Gastrocnemius medialis (tissue), 4 donors: ENCODE data around the gene PPP4C.

Source experiments
- CTCF ChIP-seq, 5 experiments: fragments of 450-650 bp in 3 of 5; fragments of 200-600 bp in 2 of 5; sonication (generic) in 2 of 5; IDR thresholded peaks in 4 of 5; conservative IDR thresholded peaks in 1 of 5; 1 replicate in 4 of 5; 2 replicates in 1 of 5; pipeline ENCODE4 v1.5.1; 2016 to 2019; ENCODE audit warnings: antibody characterized with exemption in 5 of 5, mild to moderate bottlenecking in 3 of 5, moderate library complexity in 3 of 5
- POLR2A ChIP-seq, 2 donors: fragments of 450-650 bp; IDR thresholded peaks; one replicate each; pipeline ENCODE4 v1.6.1; 2017; ENCODE audit warnings: antibody characterized with exemption in 2 of 2, mild to moderate bottlenecking in 2 of 2, moderate library complexity in 2 of 2

GRCh38 chr16:30054959-30055553 lies 20.7 kb upstream of the PPP4C start:
- peak in 2 of 5 experiments; percentile 8 to 24 for TF ChIP-seq CTCF (IDR thresholded peaks at IDR 0.05 in 4 of 5, conservative IDR thresholded peaks at IDR 0.05 in 1 of 5)
- no peak for TF ChIP-seq POLR2A (IDR thresholded peaks at IDR 0.05)
